Fibroblast of lung (primary cell): Measurements from ENCODE around the gene APPL2. TPM values are rescaled to one million over a fixed set of nuclear protein-coding genes. Genes with fewer than 3 reads are reported as not detected.
A peak's percentile ranks its signal among the peaks of the same experiment; 100 is the strongest.

Source experiments
- DNase-seq, 2 donors: peaks; one replicate each; pipeline versions ENCODE4 v3.0.0 to v3.0.0-alpha.2; 2010; ENCODE audit warnings: low read depth in 2 of 2
- H2AFZ ChIP-seq: 2 replicates; pipeline ENCODE4 v1.5.1; 2012; ENCODE audit warnings: low read length, control low read depth, inconsistent platforms
- H3K27ac ChIP-seq: 2 replicates; pipeline ENCODE4 v1.5.1; 2011; ENCODE audit warnings: low read length, control low read depth; ENCODE audit not compliant: insufficient read depth
- H3K27me3 ChIP-seq: 2 replicates; pipeline ENCODE4 v1.5.1; 2011; ENCODE audit warnings: mild to moderate bottlenecking, low read length; ENCODE audit not compliant: control insufficient read depth, insufficient read depth
- H3K36me3 ChIP-seq: 2 replicates; pipeline ENCODE4 v1.5.1; 2011; ENCODE audit warnings: low read length; ENCODE audit not compliant: control insufficient read depth, insufficient read depth
- H3K4me1 ChIP-seq: 2 replicates; pipeline ENCODE4 v1.5.1; 2011; ENCODE audit warnings: low read length; ENCODE audit not compliant: control insufficient read depth, insufficient read depth; ENCODE audit errors: extremely low read depth
- H3K4me2 ChIP-seq: 2 replicates; pipeline ENCODE4 v1.5.1; 2011; ENCODE audit warnings: low read length, control low read depth; ENCODE audit not compliant: insufficient read depth; ENCODE audit errors: extremely low read depth
- H3K4me3 ChIP-seq, 4 experiments: fragments of 200-600 bp in 1 of 4; sonication (generic) in 1 of 4; replicated peaks in 1 of 4; 2 replicates each; pipeline ENCODE4 v1.5.1; 2011 to 2016; ENCODE audit warnings: low read length in 4 of 4, low read depth in 3 of 4, mild to moderate bottlenecking in 3 of 4, control low read depth in 2 of 4, inconsistent platforms in 1 of 4, mixed read lengths in 1 of 4; ENCODE audit not compliant: insufficient read depth in 1 of 4; ENCODE audit errors: control extremely low read depth in 1 of 4
- H3K79me2 ChIP-seq: 2 replicates; pipeline ENCODE4 v1.5.1; 2012; ENCODE audit warnings: mild to moderate bottlenecking, low read length, inconsistent platforms; ENCODE audit not compliant: control insufficient read depth, insufficient read depth
- H3K9ac ChIP-seq: 2 replicates; pipeline ENCODE4 v1.5.1; 2011; ENCODE audit warnings: mild to moderate bottlenecking, low read length, control low read depth; ENCODE audit not compliant: insufficient read depth
- H3K9me3 ChIP-seq: 2 replicates; pipeline ENCODE4 v1.5.1; 2012; ENCODE audit warnings: low read depth, low read length; ENCODE audit not compliant: control insufficient read depth, insufficient read depth
- H4K20me1 ChIP-seq: 2 replicates; pipeline ENCODE4 v1.5.1; 2011; ENCODE audit warnings: low read length; ENCODE audit not compliant: control insufficient read depth, insufficient read depth; ENCODE audit errors: extremely low read depth
- CTCF ChIP-seq, 2 donors: IDR thresholded peaks in 1 of 2; conservative IDR thresholded peaks in 1 of 2; 1 replicate in 1 of 2; 2 replicates in 1 of 2; pipeline ENCODE4 v1.5.1; 2011 to 2012; ENCODE audit warnings: low read length in 2 of 2, control low read depth in 1 of 2, inconsistent platforms in 1 of 2, low read depth in 1 of 2, mild to moderate bottlenecking in 1 of 2
- EZH2 ChIP-seq: IDR thresholded peaks from 2 replicates; pipeline ENCODE4 v1.5.1; 2012; ENCODE audit warnings: low read length, control low read depth, mild to moderate bottlenecking; ENCODE audit errors: missing control alignments
- polyA plus RNA-seq, 2 donors: library from polyadenylated mRNA; depleted of rRNA in 1 of 2; stranded (reverse) in 1 of 2; unstranded in 1 of 2; fragments of >200 nt; gene quantifications; 2 replicates each; pipeline ENCODE4 v1.2.1, GENCODE V29; 2011 to 2012; ENCODE audit warnings: missing spikeins in 1 of 2
- total RNA-seq: library from RNA; depleted of rRNA; stranded (reverse); fragments of >200 nt; gene quantifications from 2 replicates; pipeline ENCODE4 v1.2.1, GENCODE V29; 2014

APPL2 gene
- total and polyA plus RNA-seq, 2 donors (not counting 1 experiment from before 2014, with no cell fraction given): 53.8 to 68.0 TPM

DNA sequence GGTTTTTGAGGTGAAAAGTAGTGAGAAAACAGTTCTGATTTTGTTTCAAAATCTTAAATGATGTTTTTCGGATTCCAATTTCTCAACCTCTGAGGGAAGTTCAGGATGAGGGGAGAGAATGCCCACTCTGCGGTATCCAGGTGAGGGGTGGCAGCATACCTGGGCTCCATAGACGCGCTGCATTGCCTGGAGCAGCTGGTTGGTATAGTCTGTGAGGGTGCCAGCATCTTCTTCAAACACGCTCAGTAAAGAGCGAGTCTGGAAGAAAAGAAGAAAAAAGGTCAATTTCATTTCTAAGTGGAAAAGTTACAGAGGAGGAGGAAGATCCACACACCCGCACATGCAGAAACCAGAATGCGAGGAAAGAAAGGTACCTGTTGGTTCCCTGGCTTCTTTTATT, 7.0 kb downstream of the APPL2 start:
- peaks cover 26% of the 10 kb centered on the region for H3K4me1 ChIP-seq
- peaks cover 71% of the 10 kb centered on the region for H3K79me2 ChIP-seq
- no peak overlapping the region for H3K9ac ChIP-seq

GRCh38 chr12:105228494-105228893, 7.5 kb downstream of the APPL2 start:
- Histone ChIP-seq H3K4me2 (peak overlapping the region; percentile 29), H3K27ac (no peak overlapping the region), H3K79me2 (peaks cover 71% of the 10 kb centered on the region), H2AFZ (no peak overlapping the region), H3K4me1 (peaks cover 26% of the 10 kb centered on the region), H3K27me3 (no peaks in the 10 kb centered on the region), H3K4me3 (no peak overlapping the region), H3K36me3 (peaks cover 7% of the 10 kb centered on the region), H3K9ac (no peak overlapping the region), H3K9me3 (no peaks in the 10 kb centered on the region), H4K20me1 (no peaks in the 10 kb centered on the region)
- TF ChIP-seq EZH2 (no peak), CTCF (conservative IDR thresholded peaks at IDR 0.05 in 1 of 2, IDR thresholded peaks at IDR 0.05 in 1 of 2; ENCODE audit: low read depth in 1 of 2, low read length in 2 of 2) (no peak)
- peak; percentile 70 to 72 for DNase-seq

More for the DNA sequence above, 7.0 kb downstream of the APPL2 start:
- no peak for TF ChIP-seq EZH2
- TF ChIP-seq CTCF (conservative IDR thresholded peaks at IDR 0.05 in 1 of 2, IDR thresholded peaks at IDR 0.05 in 1 of 2; ENCODE audit: low read depth in 1 of 2, low read length in 2 of 2): no peak
- Histone ChIP-seq H3K36me3 (peaks cover 7% of the 10 kb centered on the region), H3K27ac (peak overlapping the region; percentile 6), H3K4me3 (no peak overlapping the region), H3K27me3 (no peaks in the 10 kb centered on the region), H3K9me3 (no peaks in the 10 kb centered on the region), H2AFZ (no peak overlapping the region), H4K20me1 (no peaks in the 10 kb centered on the region), H3K4me2 (no peak overlapping the region)
- no peak for DNase-seq

GRCh38 chr12:105227879-105228278, 8.1 kb downstream of the APPL2 start:
- H4K20me1 ChIP-seq: no peaks in the 10 kb centered on the region
- no peak overlapping the region for H3K27ac ChIP-seq
- no peak overlapping the region for H2AFZ ChIP-seq
- H3K9me3 ChIP-seq: no peaks in the 10 kb centered on the region
- DNase-seq: no peak
- peaks cover 71% of the 10 kb centered on the region for H3K79me2 ChIP-seq
- no peak overlapping the region for H3K4me2 ChIP-seq
- peaks cover 7% of the 10 kb centered on the region for H3K36me3 ChIP-seq
- H3K4me1 ChIP-seq: peaks cover 26% of the 10 kb centered on the region
- TF ChIP-seq EZH2 (no peak), CTCF (conservative IDR thresholded peaks at IDR 0.05 in 1 of 2, IDR thresholded peaks at IDR 0.05 in 1 of 2; ENCODE audit: low read depth in 1 of 2, low read length in 2 of 2) (no peak)
- H3K9ac ChIP-seq: no peak overlapping the region
- H3K4me3 ChIP-seq: no peak overlapping the region
- no peaks in the 10 kb centered on the region for H3K27me3 ChIP-seq
